Measurements from ENCODE around the gene RERG. TPM values are rescaled to one million over a fixed set of nuclear protein-coding genes. Genes with fewer than 3 reads are reported as not detected.

RERG gene
- total RNA-seq, 1 donor from 2014 or later = 0.14 TPM

DNA sequence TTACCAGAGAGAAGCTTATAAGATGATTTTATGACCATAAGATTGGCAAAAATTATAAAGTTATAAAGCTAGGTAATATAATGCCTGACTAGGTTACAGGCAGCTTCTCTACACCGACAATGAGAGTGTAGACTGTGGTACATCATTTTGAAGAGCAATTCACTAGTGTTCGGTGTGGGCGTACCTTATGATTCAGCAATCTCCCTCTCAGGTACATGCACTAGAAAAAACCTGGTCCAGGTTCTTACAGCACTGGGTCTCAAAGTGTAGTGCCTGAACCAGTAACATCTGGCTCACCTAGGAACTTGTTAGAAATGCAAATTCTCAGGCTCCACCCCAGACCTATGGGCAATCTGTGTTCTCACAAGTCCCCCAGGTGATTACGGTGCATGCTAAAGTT is 106.7 kb downstream of the RERG start:
- DNase-seq (ENCODE audit: low read depth) (no peak), FAIRE-seq (no peak)
- Histone ChIP-seq H3K27me3 (ENCODE audit: insufficient read depth, low read length) (no peaks in the 10 kb centered on the region), H4K20me1 (ENCODE audit: insufficient read depth, low read length) (no peaks in the 10 kb centered on the region), H3K4me1 (ENCODE audit: insufficient read depth, low read length) (no peaks in the 10 kb centered on the region), H3K36me3 (ENCODE audit: insufficient read depth, low read length) (no peaks in the 10 kb centered on the region), H3K79me2 (ENCODE audit: insufficient read depth, low read length) (no peaks in the 10 kb centered on the region), H3K9me3 (ENCODE audit: insufficient read depth, low read depth, low read length) (no peaks in the 10 kb centered on the region), H2AFZ (ENCODE audit: low read depth, low read length) (no peak overlapping the region), H3K27ac (ENCODE audit: low read depth, low read length) (no peak overlapping the region), H3K9ac (ENCODE audit: low read length) (no peak overlapping the region), H3K4me3 (ENCODE audit: insufficient read depth, low read depth, low read length) (no peak overlapping the region), H3K4me2 (ENCODE audit: low read length) (no peak overlapping the region)
- H3K27me3 Mint-ChIP-seq (ENCODE audit: low read depth, unreplicated experiment) = no peaks in the 10 kb centered on the region
- no peak overlapping the region for H3K27ac Mint-ChIP-seq (ENCODE audit: unreplicated experiment)
- no peaks in the 10 kb centered on the region for H3K4me1 Mint-ChIP-seq (ENCODE audit: low read depth, unreplicated experiment)
- peaks cover 2% of the 10 kb centered on the region for H3K9me3 Mint-ChIP-seq (ENCODE audit: unreplicated experiment)
- no peaks in the 10 kb centered on the region for H3K36me3 Mint-ChIP-seq (ENCODE audit: low read depth, unreplicated experiment)
- TF ChIP-seq CTCF (IDR thresholded peaks at IDR 0.05; ENCODE audit: insufficient read depth, low read depth, low read length) (no peak), EZH2 (IDR thresholded peaks at IDR 0.05; ENCODE audit: insufficient read depth, low read length) (no peak)
- H3K4me3 Mint-ChIP-seq (ENCODE audit: unreplicated experiment) = no peak overlapping the region

- Mint-ChIP-seq H3K4me1 (ENCODE audit: low read depth, unreplicated experiment) (no peaks in the 10 kb centered on the region), H3K27ac (ENCODE audit: unreplicated experiment) (no peak overlapping the region), H3K9me3 (ENCODE audit: unreplicated experiment) (no peaks in the 10 kb centered on the region), H3K36me3 (ENCODE audit: low read depth, unreplicated experiment) (no peaks in the 10 kb centered on the region), H3K4me3 (ENCODE audit: unreplicated experiment) (no peak overlapping the region), H3K27me3 (ENCODE audit: low read depth, unreplicated experiment) (no peaks in the 10 kb centered on the region)
- TF ChIP-seq EZH2 (IDR thresholded peaks at IDR 0.05; ENCODE audit: insufficient read depth, low read length) = no peak
- no peak for TF ChIP-seq CTCF (IDR thresholded peaks at IDR 0.05; ENCODE audit: insufficient read depth, low read depth, low read length)
- Histone ChIP-seq H3K79me2 (ENCODE audit: insufficient read depth, low read length) (no peaks in the 10 kb centered on the region), H3K9me3 (ENCODE audit: insufficient read depth, low read depth, low read length) (no peaks in the 10 kb centered on the region), H4K20me1 (ENCODE audit: insufficient read depth, low read length) (no peaks in the 10 kb centered on the region), H3K27me3 (ENCODE audit: insufficient read depth, low read length) (no peaks in the 10 kb centered on the region), H3K4me2 (ENCODE audit: low read length) (no peak overlapping the region), H3K4me3 (ENCODE audit: insufficient read depth, low read depth, low read length) (no peak overlapping the region), H3K9ac (ENCODE audit: low read length) (no peak overlapping the region), H3K36me3 (ENCODE audit: insufficient read depth, low read length) (no peaks in the 10 kb centered on the region), H2AFZ (ENCODE audit: low read depth, low read length) (no peak overlapping the region), H3K27ac (ENCODE audit: low read depth, low read length) (no peak overlapping the region), H3K4me1 (ENCODE audit: insufficient read depth, low read length) (no peaks in the 10 kb centered on the region)
- DNase-seq (ENCODE audit: low read depth) (no peak), FAIRE-seq (no peak)
These were observed 128.4 kb downstream of the RERG start for GRCh38 chr12:15092826-15093225.

DNA sequence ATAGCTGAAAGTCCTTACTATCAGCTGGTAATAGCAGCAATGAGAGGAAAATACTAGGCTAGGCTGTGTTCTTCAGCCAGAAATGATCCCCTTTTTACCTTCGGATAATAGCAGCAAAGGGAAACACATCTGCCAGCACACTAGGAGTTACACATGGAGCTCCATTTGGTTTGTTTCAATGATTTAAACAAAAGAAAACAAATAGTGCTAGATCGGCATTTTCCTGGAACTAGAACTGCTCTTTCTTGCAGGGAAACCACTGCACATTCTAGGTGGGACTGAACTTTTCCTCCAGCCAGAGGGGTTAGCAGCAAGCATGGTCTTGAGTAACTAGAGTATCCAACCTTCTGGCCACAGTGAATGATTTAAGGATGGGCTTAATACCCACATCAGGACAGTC is 130.8 kb downstream of the RERG start:
- Histone ChIP-seq H4K20me1 (ENCODE audit: insufficient read depth, low read length) (no peaks in the 10 kb centered on the region), H2AFZ (ENCODE audit: low read depth, low read length) (no peak overlapping the region), H3K4me1 (ENCODE audit: insufficient read depth, low read length) (no peaks in the 10 kb centered on the region), H3K27ac (ENCODE audit: low read depth, low read length) (no peak overlapping the region), H3K27me3 (ENCODE audit: insufficient read depth, low read length) (no peaks in the 10 kb centered on the region), H3K79me2 (ENCODE audit: insufficient read depth, low read length) (no peaks in the 10 kb centered on the region), H3K36me3 (ENCODE audit: insufficient read depth, low read length) (no peaks in the 10 kb centered on the region), H3K4me3 (ENCODE audit: insufficient read depth, low read depth, low read length) (no peak overlapping the region), H3K4me2 (ENCODE audit: low read length) (no peak overlapping the region), H3K9ac (ENCODE audit: low read length) (no peak overlapping the region), H3K9me3 (ENCODE audit: insufficient read depth, low read depth, low read length) (no peaks in the 10 kb centered on the region)
- TF ChIP-seq EZH2 (IDR thresholded peaks at IDR 0.05; ENCODE audit: insufficient read depth, low read length) (no peak), CTCF (IDR thresholded peaks at IDR 0.05; ENCODE audit: insufficient read depth, low read depth, low read length) (no peak)
- FAIRE-seq (no peak), DNase-seq (ENCODE audit: low read depth) (no peak)
- H3K36me3 Mint-ChIP-seq (ENCODE audit: low read depth, unreplicated experiment) = no peaks in the 10 kb centered on the region
- no peaks in the 10 kb centered on the region for H3K9me3 Mint-ChIP-seq (ENCODE audit: unreplicated experiment)
- H3K27me3 Mint-ChIP-seq (ENCODE audit: low read depth, unreplicated experiment) = no peaks in the 10 kb centered on the region
- no peak overlapping the region for H3K4me3 Mint-ChIP-seq (ENCODE audit: unreplicated experiment)
- H3K4me1 Mint-ChIP-seq (ENCODE audit: low read depth, unreplicated experiment) = no peaks in the 10 kb centered on the region
- H3K27ac Mint-ChIP-seq (ENCODE audit: unreplicated experiment) = no peak overlapping the region

All from astrocyte (in vitro differentiated cells and primary cell).